ENCODE data around the gene EXT2. TPM values are rescaled to one million over a fixed set of nuclear protein-coding genes. Genes with fewer than 3 reads are reported as not detected.

Gene EXT2
- total RNA-seq, 1 experiment from 2014 or later: 39.1 TPM

DNA sequence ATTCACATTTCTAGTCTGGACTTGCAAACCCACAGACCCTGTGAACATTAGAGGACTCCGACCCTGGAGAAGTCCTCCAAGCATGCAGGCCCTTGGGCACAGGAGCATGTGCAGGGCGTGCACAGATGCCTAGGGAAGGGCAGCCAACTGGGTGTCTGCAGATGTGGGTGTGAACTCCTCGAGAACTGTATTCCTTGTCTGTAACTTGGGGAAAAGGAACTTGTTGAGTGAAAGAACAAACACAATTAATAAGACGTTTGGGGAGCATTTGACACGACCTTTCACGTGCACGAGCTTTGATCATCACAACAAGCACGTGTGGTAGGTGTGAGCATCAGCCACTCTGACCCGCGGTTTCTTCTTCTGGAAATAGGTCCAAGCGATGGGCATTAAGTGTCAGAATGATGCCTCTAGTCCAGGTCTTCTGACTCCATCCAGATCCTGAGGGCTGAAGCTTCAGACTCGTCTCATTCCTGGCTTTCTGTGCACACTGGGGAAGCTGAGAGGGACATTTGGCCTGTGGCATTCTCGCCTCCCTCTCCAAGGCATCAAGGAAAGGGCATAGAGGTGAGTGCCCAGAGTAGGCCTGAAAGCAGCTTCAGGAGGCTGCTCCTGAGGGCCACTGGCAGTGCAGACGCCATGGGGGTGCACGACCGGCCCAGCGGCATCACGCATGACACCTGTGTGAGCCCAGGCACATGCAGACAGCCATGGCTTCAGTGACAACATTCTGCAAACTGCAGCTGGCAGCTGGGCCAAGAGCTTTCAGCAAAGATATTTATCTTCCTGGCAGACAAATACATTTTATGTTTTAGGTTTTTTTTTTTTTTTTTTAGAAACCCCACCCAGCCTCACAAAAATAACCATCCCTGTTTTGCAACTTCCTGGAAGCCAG, 182.0 kb downstream of the EXT2 start:
- Mint-ChIP-seq H3K4me3 (no peak overlapping the region), H3K36me3 (no peaks in the 10 kb centered on the region), H3K4me1 (no peaks in the 10 kb centered on the region), H3K27me3 (ENCODE audit: low read depth) (no peaks in the 10 kb centered on the region), H3K9me3 (no peaks in the 10 kb centered on the region), H3K27ac (no peak overlapping the region)
- ChIA-PET CTCF (interaction anchor here (0.7 to 1.9 kb wide), 2 partner anchors 149 to 183 kb away, joined by 6 read pairs; partner anchors contain the start of gene EXT2), POLR2A (interaction anchor here (0.6 kb wide), 1 partner anchor 133 kb away, joined by 3 read pairs; no protein-coding TSS in a partner anchor)
- no peak for DNase-seq (ENCODE audit: low spot score)
- ATAC-seq: no peak
- TF ChIP-seq AR (CRISPR knock-in tag; IDR thresholded peaks at IDR 0.05) (no peak), RELA (CRISPR knock-in tag; IDR thresholded peaks at IDR 0.05; ENCODE audit: borderline replicate concordance) (no peak), ATF1 (CRISPR knock-in tag; IDR thresholded peaks at IDR 0.05) (no peak), TEAD1 (CRISPR knock-in tag; IDR thresholded peaks at IDR 0.05) (no peak), GRHL2 (CRISPR knock-in tag; IDR thresholded peaks at IDR 0.05; ENCODE audit: insufficient replicate concordance, severe bottlenecking) (no peak), ZBTB43 (CRISPR knock-in tag; IDR thresholded peaks at IDR 0.05) (no peak), NFATC4 (CRISPR knock-in tag; IDR thresholded peaks at IDR 0.05) (no peak), SMAD3 (CRISPR knock-in tag; IDR thresholded peaks at IDR 0.05; ENCODE audit: borderline replicate concordance) (no peak), ZNF425 (CRISPR knock-in tag; conservative IDR thresholded peaks at IDR 0.05) (no peak), MXD4 (CRISPR knock-in tag; IDR thresholded peaks at IDR 0.05; ENCODE audit: borderline replicate concordance) (no peak), ZNF219 (CRISPR knock-in tag; IDR thresholded peaks at IDR 0.05; ENCODE audit: borderline replicate concordance) (no peak), FOXP4 (CRISPR knock-in tag; IDR thresholded peaks at IDR 0.05) (no peak), JUN (CRISPR knock-in tag; IDR thresholded peaks at IDR 0.05) (no peak), FOXP1 (CRISPR knock-in tag; IDR thresholded peaks at IDR 0.05; ENCODE audit: borderline replicate concordance) (no peak), NFE2L1 (CRISPR knock-in tag; IDR thresholded peaks at IDR 0.05) (no peak)
- TF ChIP-seq, protein P1, sequence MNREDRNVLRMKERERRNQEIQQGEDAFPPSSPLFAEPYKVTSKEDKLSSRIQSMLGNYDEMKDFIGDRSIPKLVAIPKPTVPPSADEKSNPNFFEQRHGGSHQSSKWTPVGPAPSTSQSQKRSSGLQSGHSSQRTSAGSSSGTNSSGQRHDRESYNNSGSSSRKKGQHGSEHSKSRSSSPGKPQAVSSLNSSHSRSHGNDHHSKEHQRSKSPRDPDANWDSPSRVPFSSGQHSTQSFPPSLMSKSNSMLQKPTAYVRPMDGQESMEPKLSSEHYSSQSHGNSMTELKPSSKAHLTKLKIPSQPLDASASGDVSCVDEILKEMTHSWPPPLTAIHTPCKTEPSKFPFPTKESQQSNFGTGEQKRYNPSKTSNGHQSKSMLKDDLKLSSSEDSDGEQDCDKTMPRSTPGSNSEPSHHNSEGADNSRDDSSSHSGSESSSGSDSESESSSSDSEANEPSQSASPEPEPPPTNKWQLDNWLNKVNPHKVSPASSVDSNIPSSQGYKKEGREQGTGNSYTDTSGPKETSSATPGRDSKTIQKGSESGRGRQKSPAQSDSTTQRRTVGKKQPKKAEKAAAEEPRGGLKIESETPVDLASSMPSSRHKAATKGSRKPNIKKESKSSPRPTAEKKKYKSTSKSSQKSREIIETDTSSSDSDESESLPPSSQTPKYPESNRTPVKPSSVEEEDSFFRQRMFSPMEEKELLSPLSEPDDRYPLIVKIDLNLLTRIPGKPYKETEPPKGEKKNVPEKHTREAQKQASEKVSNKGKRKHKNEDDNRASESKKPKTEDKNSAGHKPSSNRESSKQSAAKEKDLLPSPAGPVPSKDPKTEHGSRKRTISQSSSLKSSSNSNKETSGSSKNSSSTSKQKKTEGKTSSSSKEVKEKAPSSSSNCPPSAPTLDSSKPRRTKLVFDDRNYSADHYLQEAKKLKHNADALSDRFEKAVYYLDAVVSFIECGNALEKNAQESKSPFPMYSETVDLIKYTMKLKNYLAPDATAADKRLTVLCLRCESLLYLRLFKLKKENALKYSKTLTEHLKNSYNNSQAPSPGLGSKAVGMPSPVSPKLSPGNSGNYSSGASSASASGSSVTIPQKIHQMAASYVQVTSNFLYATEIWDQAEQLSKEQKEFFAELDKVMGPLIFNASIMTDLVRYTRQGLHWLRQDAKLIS (CRISPR knock-in tag; IDR thresholded peaks at IDR 0.05; ENCODE audit: borderline replicate concordance): no peak
- TF ChIP-seq, protein P2, sequence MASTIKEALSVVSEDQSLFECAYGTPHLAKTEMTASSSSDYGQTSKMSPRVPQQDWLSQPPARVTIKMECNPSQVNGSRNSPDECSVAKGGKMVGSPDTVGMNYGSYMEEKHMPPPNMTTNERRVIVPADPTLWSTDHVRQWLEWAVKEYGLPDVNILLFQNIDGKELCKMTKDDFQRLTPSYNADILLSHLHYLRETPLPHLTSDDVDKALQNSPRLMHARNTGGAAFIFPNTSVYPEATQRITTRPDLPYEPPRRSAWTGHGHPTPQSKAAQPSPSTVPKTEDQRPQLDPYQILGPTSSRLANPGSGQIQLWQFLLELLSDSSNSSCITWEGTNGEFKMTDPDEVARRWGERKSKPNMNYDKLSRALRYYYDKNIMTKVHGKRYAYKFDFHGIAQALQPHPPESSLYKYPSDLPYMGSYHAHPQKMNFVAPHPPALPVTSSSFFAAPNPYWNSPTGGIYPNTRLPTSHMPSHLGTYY (CRISPR knock-in tag; IDR thresholded peaks at IDR 0.05): no peak

Data from WTC11 (cell line).